ENCODE data around the gene UNC13C.

Gene UNC13C

GRCh38 chr15:54576298-54576935 lies 598.2 kb downstream of the UNC13C start:
- DNase-seq = no peak

GRCh38 chr15:54577476-54578250 lies 599.4 kb downstream of the UNC13C start:
- no peak for DNase-seq

GRCh38 chr15:54579855-54580254 lies 601.6 kb downstream of the UNC13C start:
- DNase-seq = no peak

- DNase-seq = no peak
Measured at GRCh38 chr15:54580643-54581042, 602.4 kb downstream of the UNC13C start.

GRCh38 chr15:54582863-54583643 lies 604.8 kb downstream of the UNC13C start:
- DNase-seq = no peak

GRCh38 chr15:54585063-54585462 lies 606.8 kb downstream of the UNC13C start:
- no peak for DNase-seq

- DNase-seq = no peak
Measured at GRCh38 chr15:54594115-54594514, 615.9 kb downstream of the UNC13C start.

GRCh38 chr15:54599386-54599785 lies 621.1 kb downstream of the UNC13C start:
- DNase-seq = no peak

GRCh38 chr15:54605043-54605442 lies 626.8 kb downstream of the UNC13C start:
- DNase-seq = no peak

GRCh38 chr15:54605556-54605955 lies 627.3 kb downstream of the UNC13C start:
- DNase-seq = no peak

- DNase-seq = no peak
Measured at GRCh38 chr15:54608876-54609835, 630.9 kb downstream of the UNC13C start.

GRCh38 chr15:54618120-54618519 lies 639.9 kb downstream of the UNC13C start:
- no peak for DNase-seq

- DNase-seq = no peak
Measured at GRCh38 chr15:54619180-54619579, 640.9 kb downstream of the UNC13C start.

- no peak for DNase-seq
Measured at GRCh38 chr15:54620916-54621315, 642.7 kb downstream of the UNC13C start.

GRCh38 chr15:54636147-54636546 lies 657.9 kb downstream of the UNC13C start:
- no peak for DNase-seq

GRCh38 chr15:54638666-54639065 lies 660.4 kb downstream of the UNC13C start:
- no peak for DNase-seq

GRCh38 chr15:54640873-54641272 lies 662.6 kb downstream of the UNC13C start:
- no peak for DNase-seq

GRCh38 chr15:54644796-54645195 lies 666.6 kb downstream of the UNC13C start:
- no peak for DNase-seq

- DNase-seq = no peak
Measured at GRCh38 chr15:54659646-54660045, 681.4 kb downstream of the UNC13C start.

GRCh38 chr15:54660356-54660755 lies 682.1 kb downstream of the UNC13C start:
- DNase-seq = no peak

- no peak for DNase-seq
Measured at GRCh38 chr15:54675241-54675640, 697.0 kb downstream of the UNC13C start.

- no peak for DNase-seq
Measured at GRCh38 chr15:54681584-54681983, 703.3 kb downstream of the UNC13C start.
